ENCODE data around the gene IL17RD. TPM values are rescaled to one million over a fixed set of nuclear protein-coding genes. Genes with fewer than 3 reads are reported as not detected.

The IL17RD gene
- total and polyA plus RNA-seq, 10 of the 15 experiments (the other 5 are each of a cell fraction or from before 2014, with no cell fraction given) = 0.01 to 0.08 (median 0.04) TPM; not detected in 3

- Histone ChIP-seq H3K27me3 (replicated peaks in 1 of 2; ENCODE audit: control insufficient read depth in 2 of 2, insufficient read depth in 2 of 2, low read length in 1 of 2) (peaks cover 3 to 9% of the 10 kb centered on the region in 2 experiments; a peak in 3 of 4 replicates), H3K9ac (ENCODE audit: control insufficient read depth, insufficient read depth, low read length) (no peak overlapping the region), H3K4me2 (ENCODE audit: control insufficient read depth, insufficient read depth) (no peak overlapping the region), H4K20me1 (ENCODE audit: control insufficient read depth, insufficient read depth) (no peaks in the 10 kb centered on the region; the same call in 1 of the 2 replicates), H3K79me2 (ENCODE audit: control insufficient read depth, insufficient read depth, low read length) (no peaks in the 10 kb centered on the region), H2AFZ (ENCODE audit: control insufficient read depth, low read depth, low read length) (no peak overlapping the region), H3K4me1 (ENCODE audit: control insufficient read depth, insufficient read depth, low read length) (no peaks in the 10 kb centered on the region), H3K4me3 (no peak overlapping the region), H3K9me3 (replicated peaks; ENCODE audit: control insufficient read depth, insufficient read depth, low read length) (no peaks in the 10 kb centered on the region), H3K27ac (ENCODE audit: control insufficient read depth, insufficient read depth) (no peak overlapping the region), H3K36me3 (ENCODE audit: control insufficient read depth in 2 of 2, insufficient read depth in 2 of 2, low read length in 1 of 2) (no peaks in the 10 kb centered on the region)
- ATAC-seq (no peak), FAIRE-seq (no peak), DNase-seq (ENCODE audit: low read depth, low spot score) (no peak)
- 78% methylated on average over 6 of the region's 6 CpGs for WGBS (ENCODE audit: insufficient coverage, insufficient replicate concordance, low lambda C conversion rate, missing lambda C conversion rate)
- ChIA-PET POLR2A (no interaction called here), RAD21 (ENCODE audit: unreplicated experiment) (no interaction called here), CTCF (no interaction called here), SMC1A (ENCODE audit: uncharacterized antibody, unreplicated experiment) (interaction anchor here (1.2 to 1.7 kb wide), 2 partner anchors 11 to 87 kb away, joined by 3 to 4 read pairs; no protein-coding TSS in a partner anchor)
- BruUV-seq (replicated peaks) = no TSS peak
- intact Hi-C loops (cut with micrococcal nuclease; ENCODE audit: unreplicated experiment) (no loop called here), in situ Hi-C loops (cut with MboI) (no loop called here)
- TF ChIP-seq RUNX3 (IDR thresholded peaks at IDR 0.05; ENCODE audit: low read length) (no peak), SP1 (IDR thresholded peaks at IDR 0.05; ENCODE audit: low read depth, low read length) (no peak), PML (IDR thresholded peaks at IDR 0.05; ENCODE audit: low read length) (no peak), EP300 (IDR thresholded peaks at IDR 0.05; ENCODE audit: borderline replicate concordance in 1 of 2, control insufficient read depth in 1 of 2, low read depth in 2 of 2, low read length in 2 of 2) (no peak), NFYA (IDR thresholded peaks at IDR 0.05; ENCODE audit: borderline replicate concordance, low read depth, low read length) (no peak), BCL3 (IDR thresholded peaks at IDR 0.05; ENCODE audit: borderline replicate concordance, insufficient read depth, low read depth, low read length, poor library complexity, severe bottlenecking) (no peak), TCF7 (IDR thresholded peaks at IDR 0.05; ENCODE audit: borderline replicate concordance) (no peak), BACH1 (IDR thresholded peaks at IDR 0.05; ENCODE audit: borderline replicate concordance) (no peak), SUZ12 (IDR thresholded peaks at IDR 0.05; ENCODE audit: unreplicated experiment) (no peak), ZNF622 (IDR thresholded peaks at IDR 0.05) (no peak), IRF4 (IDR thresholded peaks at IDR 0.05; ENCODE audit: low read depth, low read length) (no peak), USF1 (IDR thresholded peaks at IDR 0.05; ENCODE audit: borderline replicate concordance, extremely low read length, insufficient read depth, low read depth, low read length) (no peak), CEBPZ (IDR thresholded peaks at IDR 0.05; ENCODE audit: low read depth, low read length) (no peak), RELA (IDR thresholded peaks at IDR 0.05; ENCODE audit: borderline replicate concordance, partially characterized antibody) (no peak), CBX3 (IDR thresholded peaks at IDR 0.05; ENCODE audit: borderline replicate concordance, low read depth) (no peak)
These were observed 82.7 kb downstream of the IL17RD start for GRCh38 chr3:57082481-57082880.

Measured in GM12878 (cell line).